Body of pancreas (tissue), 4 donors: ENCODE results near the gene MYO5B. TPM values are rescaled to one million over a fixed set of nuclear protein-coding genes. Genes with fewer than 3 reads are reported as not detected.

Experiments used
- ATAC-seq: fragments of 150-250 bp; one replicate; pipeline ENCODE4 v1.9.1; 2016
- DNase-seq, 4 donors: peaks; one replicate each; pipeline ENCODE4 v3.0.0-alpha.2; 2019
- H3K27ac ChIP-seq, 4 donors: fragments of 200-600 bp; sonication (generic); 1 replicate in 3 of 4; 2 replicates in 1 of 4; pipeline versions ENCODE4 v1.5.1 to v1.6.1; 2016 to 2019; ENCODE audit warnings: mild to moderate bottlenecking in 1 of 4, mixed read lengths in 1 of 4, moderate library complexity in 1 of 4
- H3K27me3 ChIP-seq, 2 donors: fragments of 200-600 bp; sonication (generic); one replicate each; pipeline ENCODE4 v1.6.0; 2016; ENCODE audit warnings: mild to moderate bottlenecking in 1 of 2
- H3K36me3 ChIP-seq, 2 donors: fragments of 200-600 bp; sonication (generic); replicated peaks in 1 of 2; 2 replicates each; pipeline ENCODE4 v1.5.1; 2016; ENCODE audit warnings: low read depth in 2 of 2; ENCODE audit not compliant: insufficient read depth in 1 of 2
- H3K4me1 ChIP-seq: fragments of 200-600 bp; sonication (generic); one replicate; pipeline ENCODE4 v1.6.0; 2016
- H3K4me3 ChIP-seq, 2 donors: fragments of 200-600 bp; sonication (generic); 1 replicate in 1 of 2; 2 replicates in 1 of 2; pipeline ENCODE4 v1.5.1; 2016 to 2019
- H3K9me3 ChIP-seq, 3 donors: fragments of 200-600 bp; sonication (generic); 1 replicate in 2 of 3; 2 replicates in 1 of 3; pipeline ENCODE4 v1.5.1; 2016
- POLR2A ChIP-seq, 3 donors: fragments of 450-650 bp; IDR thresholded peaks; one replicate each; pipeline ENCODE4 v1.6.1; 2016; ENCODE audit warnings: antibody characterized with exemption in 3 of 3, mild to moderate bottlenecking in 2 of 3
- WGBS, 2 donors: methylation state at CpG; one replicate each; pipeline ENCODE4 v1.1.5; 2017; 5-methylcytosine and 5-hydroxymethylcytosine counted together
- intact Hi-C: fragments of 100-400 bp; cut with DNase I; formaldehyde crosslinking; loops from one replicate; pipeline ENCODE4 v1.15.1; 2023
- total RNA-seq, 2 donors: library from RNA; depleted of rRNA; stranded (reverse); fragments of >200 nt; gene quantifications; one replicate each; pipeline ENCODE4 v1.1.0, GENCODE V29; 2016
- TF ChIP-seq, protein P1 (sequence below), 7 experiments: fragments of 450-650 bp in 4 of 7; fragments of 200-600 bp in 3 of 7; sonication (generic) in 3 of 7; IDR thresholded peaks; one replicate each; pipeline ENCODE4 v1.5.1; 2016 to 2019; ENCODE audit warnings: antibody characterized with exemption in 7 of 7

Gene MYO5B
- total RNA-seq, 2 donors from 2014 or later: 17.1 to 18.2 TPM

GRCh38 chr18:49948975-49949374 lies 246.0 kb downstream of the MYO5B start:
- DNase-seq: no peak
- Histone ChIP-seq H3K4me1 (no peaks in the 10 kb centered on the region), H3K36me3 (peaks cover 0 to 4% of the 10 kb centered on the region in 2 donors), H3K9me3 (no peaks in the 10 kb centered on the region), H3K27ac (no peak overlapping the region), H3K27me3 (no peaks in the 10 kb centered on the region), H3K4me3 (no peak overlapping the region)
- TF ChIP-seq POLR2A (IDR thresholded peaks at IDR 0.05): no peak
- TF ChIP-seq, protein P1, sequence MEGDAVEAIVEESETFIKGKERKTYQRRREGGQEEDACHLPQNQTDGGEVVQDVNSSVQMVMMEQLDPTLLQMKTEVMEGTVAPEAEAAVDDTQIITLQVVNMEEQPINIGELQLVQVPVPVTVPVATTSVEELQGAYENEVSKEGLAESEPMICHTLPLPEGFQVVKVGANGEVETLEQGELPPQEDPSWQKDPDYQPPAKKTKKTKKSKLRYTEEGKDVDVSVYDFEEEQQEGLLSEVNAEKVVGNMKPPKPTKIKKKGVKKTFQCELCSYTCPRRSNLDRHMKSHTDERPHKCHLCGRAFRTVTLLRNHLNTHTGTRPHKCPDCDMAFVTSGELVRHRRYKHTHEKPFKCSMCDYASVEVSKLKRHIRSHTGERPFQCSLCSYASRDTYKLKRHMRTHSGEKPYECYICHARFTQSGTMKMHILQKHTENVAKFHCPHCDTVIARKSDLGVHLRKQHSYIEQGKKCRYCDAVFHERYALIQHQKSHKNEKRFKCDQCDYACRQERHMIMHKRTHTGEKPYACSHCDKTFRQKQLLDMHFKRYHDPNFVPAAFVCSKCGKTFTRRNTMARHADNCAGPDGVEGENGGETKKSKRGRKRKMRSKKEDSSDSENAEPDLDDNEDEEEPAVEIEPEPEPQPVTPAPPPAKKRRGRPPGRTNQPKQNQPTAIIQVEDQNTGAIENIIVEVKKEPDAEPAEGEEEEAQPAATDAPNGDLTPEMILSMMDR (IDR thresholded peaks at IDR 0.05): no peak
- no peak for ATAC-seq
- intact Hi-C loops: no loop called here
- 82 to 95% methylated on average over 1 of the region's 1 CpG for WGBS, 2 donors

- H3K4me3 ChIP-seq: no peak overlapping the region
- ATAC-seq (no peak), DNase-seq (peak in 3 of 4 donors; percentile 6 to 26 (median 19))
- intact Hi-C loops: no loop called here
- no peaks in the 10 kb centered on the region for H3K4me1 ChIP-seq
- WGBS, 2 donors: 75 to 79% methylated on average over 8 of the region's 8 CpGs
- H3K9me3 ChIP-seq: no peaks in the 10 kb centered on the region
- no peaks in the 10 kb centered on the region for H3K36me3 ChIP-seq
- TF ChIP-seq, protein P1 (IDR thresholded peaks at IDR 0.05): peak in 1 of 7 experiments; percentile 19
- no peak for TF ChIP-seq POLR2A (IDR thresholded peaks at IDR 0.05)
- H3K27ac ChIP-seq: no peak overlapping the region
- no peaks in the 10 kb centered on the region for H3K27me3 ChIP-seq
These were observed 250.3 kb downstream of the MYO5B start for GRCh38 chr18:49944663-49945062.

DNA sequence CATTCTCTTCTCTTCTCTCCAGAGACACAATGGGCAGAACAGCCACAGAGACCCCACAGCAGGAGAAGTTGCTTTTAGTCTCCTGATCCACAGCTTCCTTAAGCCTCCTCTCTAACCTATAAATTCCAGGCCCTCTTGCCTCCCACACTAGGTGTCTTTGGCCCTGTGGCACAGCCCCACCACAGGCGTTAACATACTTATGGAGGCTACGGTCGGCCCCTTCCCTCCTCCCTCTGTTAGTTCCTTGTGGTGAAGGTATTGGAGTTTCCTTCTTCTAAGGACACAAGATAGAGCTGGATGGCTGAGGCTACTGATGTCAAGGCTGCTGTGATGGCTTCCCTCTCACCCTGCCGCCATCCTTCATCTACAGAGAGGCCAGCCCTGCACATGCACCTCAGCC lies 258.1 kb downstream of the MYO5B start:
- no peaks in the 10 kb centered on the region for H3K4me1 ChIP-seq
- TF ChIP-seq, protein P1 (IDR thresholded peaks at IDR 0.05): no peak
- TF ChIP-seq POLR2A (IDR thresholded peaks at IDR 0.05): no peak
- intact Hi-C loops: no loop called here
- 64 to 90% methylated on average over 4 of the region's 4 CpGs for WGBS, 2 donors
- DNase-seq: no peak
- no peak overlapping the region for H3K27ac ChIP-seq
- no peaks in the 10 kb centered on the region for H3K27me3 ChIP-seq
- ATAC-seq: no peak
- no peak overlapping the region for H3K4me3 ChIP-seq
- H3K36me3 ChIP-seq: no peaks in the 10 kb centered on the region
- H3K9me3 ChIP-seq: no peaks in the 10 kb centered on the region

- intact Hi-C loops: no loop called here
- TF ChIP-seq POLR2A (IDR thresholded peaks at IDR 0.05): no peak
- TF ChIP-seq, protein P1 (IDR thresholded peaks at IDR 0.05): no peak
These were observed 259.7 kb downstream of the MYO5B start for GRCh38 chr18:49935215-49935614.

GRCh38 chr18:49934457-49934856 lies 260.5 kb downstream of the MYO5B start:
- TF ChIP-seq POLR2A (IDR thresholded peaks at IDR 0.05): no peak
- TF ChIP-seq, protein P1 (IDR thresholded peaks at IDR 0.05): no peak
- Histone ChIP-seq H3K4me1 (no peaks in the 10 kb centered on the region), H3K27ac (no peak overlapping the region), H3K9me3 (no peaks in the 10 kb centered on the region), H3K27me3 (no peaks in the 10 kb centered on the region), H3K4me3 (no peak overlapping the region), H3K36me3 (no peaks in the 10 kb centered on the region)
- intact Hi-C loops: no loop called here
- 91 to 93% methylated on average over 2 of the region's 2 CpGs for WGBS, 2 donors
- ATAC-seq (no peak), DNase-seq (no peak)

More at GRCh38 chr18:49935215-49935614, 259.7 kb downstream of the MYO5B start:
- no peaks in the 10 kb centered on the region for H3K9me3 ChIP-seq
- no peaks in the 10 kb centered on the region for H3K27me3 ChIP-seq
- 61 to 83% methylated on average over 4 of the region's 4 CpGs for WGBS, 2 donors
- no peaks in the 10 kb centered on the region for H3K36me3 ChIP-seq
- no peak for DNase-seq
- H3K27ac ChIP-seq: no peak overlapping the region
- ATAC-seq: no peak
- H3K4me1 ChIP-seq: no peaks in the 10 kb centered on the region
- H3K4me3 ChIP-seq: no peak overlapping the region
